Left lung (tissue), 10 donors: ENCODE results near the gene NFIC. TPM values are rescaled to one million over a fixed set of nuclear protein-coding genes. Genes with fewer than 3 reads are reported as not detected.
"Not testable (repeated sequence)": the region's sequence is repeated elsewhere in the genome, so short reads cannot be mapped to it uniquely, and the experiment has no call there.

Experiments
- ATAC-seq: fragments of 200-7000 bp; cut with Tn5 transposase; one replicate; pipeline ENCODE4 v1.9.1; 2020; ENCODE audit warnings: moderate library complexity
- DNase-seq, 4 donors: peaks; one replicate each; pipeline ENCODE4 v3.0.0-alpha.2; 2013 to 2020
- H3K27ac ChIP-seq, 2 donors: fragments of 200-600 bp; sonication (generic) in 1 of 2; one replicate each; pipeline versions ENCODE4 v1.5.0 to v1.8.0; 2020 to 2021
- H3K27me3 ChIP-seq, 2 donors: fragments of 200-600 bp; sonication (generic) in 1 of 2; one replicate each; pipeline versions ENCODE4 v1.5.0 to v1.8.0; 2020 to 2021
- H3K36me3 ChIP-seq, 2 donors: fragments of 200-600 bp; sonication (generic) in 1 of 2; one replicate each; pipeline versions ENCODE4 v1.5.0 to v1.8.0; 2020 to 2021
- H3K4me1 ChIP-seq, 2 donors: fragments of 200-600 bp; one replicate each; pipeline ENCODE4 v1.8.0; 2021
- H3K4me3 ChIP-seq, 2 donors: fragments of 200-600 bp; sonication (generic) in 1 of 2; one replicate each; pipeline versions ENCODE4 v1.5.0 to v1.8.0; 2020 to 2021; ENCODE audit warnings: mild to moderate bottlenecking in 1 of 2
- H3K9me3 ChIP-seq, 2 donors: fragments of 200-600 bp; sonication (generic) in 1 of 2; one replicate each; pipeline versions ENCODE4 v1.5.0 to v1.8.0; 2020 to 2021
- CTCF ChIP-seq, 2 donors: fragments of 200-600 bp; sonication (generic) in 1 of 2; IDR thresholded peaks; one replicate each; pipeline versions ENCODE4 v1.5.0 to v1.8.0; 2021; ENCODE audit warnings: antibody characterized with exemption in 2 of 2
- intact Hi-C, 2 donors: fragments of 100-400 bp; cut with DNase I; formaldehyde crosslinking; loops; one replicate each; pipeline versions ENCODE4 v1.11.2 to v1.14.2; 2022
- polyA plus RNA-seq, 6 donors: library from polyadenylated mRNA; unstranded; fragments of 120-200 nt; gene quantifications; one replicate each; pipeline ENCODE4 v1.2.1, GENCODE V29; 2013; ENCODE audit not compliant: insufficient read length in 6 of 6
- total RNA-seq, 2 donors: library from RNA; stranded (reverse); fragmentation: NEBNext Ultra II Directional; extraction: Animal tissue kit (Norgen Biotek cat#: 25700); gene quantifications; one replicate each; pipeline ENCODE4 v1.2.1, GENCODE V29; 2021
- donor health status: DM: no; HTN: yes; CAD: no.
- donor health status: DM: no; HTN: no; CAD: no.

Gene NFIC
- total and polyA plus RNA-seq, 8 donors, result 37.2 to 163 (median 55.7) TPM

- no peak for TF ChIP-seq CTCF (IDR thresholded peaks at IDR 0.05)
- no peak for DNase-seq
- no peaks in the 10 kb centered on the region for H3K9me3 ChIP-seq
- intact Hi-C loops, result no loop called here
- peaks cover 0 to 19% of the 10 kb centered on the region in 2 donors for H3K4me1 ChIP-seq
- ATAC-seq, result no peak
- no peaks in the 10 kb centered on the region for H3K27me3 ChIP-seq
- H3K27ac ChIP-seq, result peak overlapping the region; percentile 59 to 93
- no peak overlapping the region for H3K4me3 ChIP-seq
- peaks cover 0 to 98% of the 10 kb centered on the region in 2 donors for H3K36me3 ChIP-seq
Measured at GRCh38 chr19:3451451-3451866, 85.1 kb downstream of the NFIC start.

- no peaks in the 10 kb centered on the region for H3K9me3 ChIP-seq
- H3K27ac ChIP-seq, result no peak overlapping the region
- intact Hi-C loops, result no loop called here
- no peak overlapping the region for H3K4me3 ChIP-seq
- DNase-seq (no peak), ATAC-seq (no peak)
- H3K27me3 ChIP-seq, result no peaks in the 10 kb centered on the region
- no peak for TF ChIP-seq CTCF (IDR thresholded peaks at IDR 0.05)
- peaks cover 4 to 21% of the 10 kb centered on the region in 2 donors for H3K4me1 ChIP-seq
- peaks cover 0 to 99% of the 10 kb centered on the region in 2 donors for H3K36me3 ChIP-seq
Measured at GRCh38 chr19:3452171-3452941, 86.0 kb downstream of the NFIC start.

- H3K27me3 ChIP-seq, H3K9me3 ChIP-seq, ATAC-seq, H3K27ac ChIP-seq, H3K4me3 ChIP-seq, DNase-seq, intact Hi-C loops: not testable (repeated sequence)
- H3K4me1 ChIP-seq, result peaks cover 9 to 26% of the 10 kb centered on the region in 2 donors
- peaks cover 0 to 100% of the 10 kb centered on the region in 2 donors for H3K36me3 ChIP-seq
Measured at GRCh38 chr19:3452942-3453214, 86.5 kb downstream of the NFIC start.

GRCh38 chr19:3453840-3454239 is 87.5 kb downstream of the NFIC start:
- ATAC-seq, result no peak
- Histone ChIP-seq H3K27me3 (no peaks in the 10 kb centered on the region), H3K4me3 (no peak overlapping the region), H3K4me1 (peaks cover 11 to 36% of the 10 kb centered on the region in 2 donors), H3K36me3 (peaks cover 0 to 97% of the 10 kb centered on the region in 2 donors), H3K27ac (no peak overlapping the region), H3K9me3 (no peaks in the 10 kb centered on the region)
- no peak for DNase-seq
- no peak for TF ChIP-seq CTCF (IDR thresholded peaks at IDR 0.05)
- intact Hi-C loops, result no loop called here

GRCh38 chr19:3454656-3455392 is 88.4 kb downstream of the NFIC start:
- H3K4me1 ChIP-seq, result peaks cover 17 to 43% of the 10 kb centered on the region in 2 donors
- no peak for ATAC-seq
- TF ChIP-seq CTCF (IDR thresholded peaks at IDR 0.05), result no peak
- H3K9me3 ChIP-seq, result no peaks in the 10 kb centered on the region
- DNase-seq, result no peak
- H3K4me3 ChIP-seq, result no peak overlapping the region
- no peaks in the 10 kb centered on the region for H3K27me3 ChIP-seq
- peaks cover 0 to 97% of the 10 kb centered on the region in 2 donors for H3K36me3 ChIP-seq
- H3K27ac ChIP-seq, result no peak overlapping the region
- intact Hi-C loops, result no loop called here
